Psoas muscle (tissue), 8 donors: ENCODE measurements around the gene SF3B6. TPM values are rescaled to one million over a fixed set of nuclear protein-coding genes. Genes with fewer than 3 reads are reported as not detected.

ENCODE experiments used
- ATAC-seq, 4 donors: fragments of 200-7000 bp; cut with Tn5 transposase; one replicate each; pipeline ENCODE4 v1.9.1; 2020; ENCODE audit warnings: moderate library complexity in 3 of 4, mild to moderate bottlenecking in 2 of 4
- DNase-seq, 2 donors: peaks; one replicate each; pipeline ENCODE4 v3.0.0-alpha.2; 2020
- H3K27ac ChIP-seq: fragments of 200-600 bp; one replicate; pipeline ENCODE4 v1.8.0; 2022
- H3K27me3 ChIP-seq, 3 donors: fragments of 200-600 bp in 1 of 3; one replicate each; pipeline versions ENCODE4 v1.6.1 to v1.8.0; 2013 to 2022; ENCODE audit warnings: low read length in 2 of 3, mild to moderate bottlenecking in 2 of 3, moderate library complexity in 1 of 3; ENCODE audit not compliant: insufficient read depth in 3 of 3
- H3K36me3 ChIP-seq, 2 donors: fragments of 200-600 bp in 1 of 2; one replicate each; pipeline versions ENCODE4 v1.6.1 to v1.8.0; 2013 to 2022; ENCODE audit warnings: low read depth in 1 of 2, mild to moderate bottlenecking in 1 of 2, moderate library complexity in 1 of 2; ENCODE audit not compliant: insufficient read depth in 1 of 2
- H3K4me1 ChIP-seq: fragments of 200-600 bp; one replicate; pipeline ENCODE4 v1.8.0; 2022
- H3K4me3 ChIP-seq: fragments of 200-600 bp; one replicate; pipeline ENCODE4 v1.8.0; 2022; ENCODE audit warnings: mild to moderate bottlenecking
- H3K9me3 ChIP-seq: fragments of 200-600 bp; one replicate; pipeline ENCODE4 v1.8.0; 2022
- CTCF ChIP-seq: fragments of 200-600 bp; IDR thresholded peaks from one replicate; pipeline ENCODE4 v1.8.0; 2022; ENCODE audit warnings: antibody characterized with exemption
- WGBS, 3 donors: extraction: QIAGEN DNeasy Blood & Tissue Kit; methylation state at CpG; one replicate each; pipeline versions ENCODE4 v1.1.6 to v1.1.7; 2013; 5-methylcytosine and 5-hydroxymethylcytosine counted together
- intact Hi-C, 2 donors: fragments of 100-400 bp; cut with DNase I; formaldehyde crosslinking; loops; one replicate each; pipeline versions ENCODE4 v1.11.0 to v1.14.2; 2022
- polyA plus RNA-seq, 3 donors: library from polyadenylated mRNA; stranded (reverse); fragments of 200-250 nt; gene quantifications; one replicate each; pipeline ENCODE4 v1.2.3, GENCODE V29; 2013
- total RNA-seq, 4 donors: library from RNA; stranded (reverse); fragmentation: NEBNext Ultra II Directional in 2 of 4; extraction: Animal tissue kit (Norgen Biotek cat#: 25700) in 2 of 4; gene quantifications; one replicate each; pipeline versions ENCODE4 v1.2.1 to v1.2.4, GENCODE V29; 2021 to 2023
- donor health status: healthy with polysubstance abuse.
- donor health status: DM: no; HTN: no; CAD: no; lungs with moderate emphysema.
- donor health status: Bipolar disorder and iron deficiency.
- donor health status: healthy.
- donor health status: DM: yes; HTN: yes; CAD: no.
- donor health status: DM: no; HTN: no; CAD: no.
- donor health status: DM: no; HTN: no; CAD: no.
- donor health status: DM: yes; HTN: yes; CAD: no.

SF3B6 gene
- total and polyA plus RNA-seq, 7 donors, result 44.2 to 116 (median 60.5) TPM

- DNase-seq (no peak), ATAC-seq (peak in 1 of 4 donors; percentile 5)
- peaks cover 5 to 29% of the 10 kb centered on the region in 2 donors for H3K36me3 ChIP-seq
- H3K27me3 ChIP-seq, result no peaks in the 10 kb centered on the region
- peak overlapping the region; percentile 87 for H3K27ac ChIP-seq
- H3K4me3 ChIP-seq, result peak overlapping the region; percentile 93
- WGBS, 3 donors, result 1 to 7% (median 3%) methylated on average over 35 to 41 of the region's 41 CpGs
- no peak for TF ChIP-seq CTCF
- H3K4me1 ChIP-seq, result peaks cover 7% of the 10 kb centered on the region
- intact Hi-C loops, result loop anchor here (5.0 kb wide), 2 partner anchors 135 to 150 kb away; partner anchors contain the start of genes ATAD2B (in 1 of the 2) and UBXN2A (in 1 of the 2)
- no peaks in the 10 kb centered on the region for H3K9me3 ChIP-seq
Observed at GRCh38 chr2:24076849-24077534, 866 bp upstream of the SF3B6 start.

GRCh38 chr2:24075259-24075658 is 867 bp downstream of the SF3B6 start:
- Histone ChIP-seq H3K4me3 (peak overlapping the region; percentile 93), H3K27ac (peak overlapping the region; percentile 87), H3K9me3 (no peaks in the 10 kb centered on the region), H3K36me3 (peaks cover 3 to 39% of the 10 kb centered on the region in 2 donors), H3K27me3 (no peaks in the 10 kb centered on the region), H3K4me1 (peaks cover 7% of the 10 kb centered on the region)
- DNase-seq (no peak), ATAC-seq (no peak)
- 59 to 63% (median 61%) methylated on average over 5 of the region's 5 CpGs for WGBS, 3 donors
- no peak for TF ChIP-seq CTCF
- intact Hi-C loops, result loop anchor here (5.0 kb wide), 2 partner anchors 133 to 148 kb away; partner anchors contain the start of genes ATAD2B (in 1 of the 2) and UBXN2A (in 1 of the 2)

GRCh38 chr2:24073816-24074215 is 2.3 kb downstream of the SF3B6 start:
- H3K36me3 ChIP-seq, result peaks cover 3 to 48% of the 10 kb centered on the region in 2 donors
- intact Hi-C loops, result no loop called here
- no peaks in the 10 kb centered on the region for H3K9me3 ChIP-seq
- no peak overlapping the region for H3K27ac ChIP-seq
- no peaks in the 10 kb centered on the region for H3K27me3 ChIP-seq
- H3K4me1 ChIP-seq, result peaks cover 7% of the 10 kb centered on the region
- H3K4me3 ChIP-seq, result no peak overlapping the region
- no peak for ATAC-seq
- DNase-seq, result no peak
- TF ChIP-seq CTCF, result no peak
- WGBS, 3 donors, result 88 to 90% (median 89%) methylated on average over 6 of the region's 6 CpGs

- peaks cover under 1% of the 10 kb centered on the region for H3K4me1 ChIP-seq
- peaks cover 3 to 62% of the 10 kb centered on the region in 2 donors for H3K36me3 ChIP-seq
- no peak for ATAC-seq
- WGBS, 3 donors, result 84 to 95% (median 86%) methylated on average over 4 of the region's 4 CpGs
- H3K4me3 ChIP-seq, result no peak overlapping the region
- H3K27me3 ChIP-seq, result no peaks in the 10 kb centered on the region
- no peak for TF ChIP-seq CTCF
- intact Hi-C loops, result no loop called here
- no peaks in the 10 kb centered on the region for H3K9me3 ChIP-seq
- DNase-seq, result no peak
- no peak overlapping the region for H3K27ac ChIP-seq
Observed at GRCh38 chr2:24072259-24072658, 3.9 kb downstream of the SF3B6 start.
